Liver (tissue), 9 donors: Measurements from ENCODE around the gene EFHD1. TPM values are rescaled to one million over a fixed set of nuclear protein-coding genes. Genes with fewer than 3 reads are reported as not detected.

Experiments used
- DNase-seq: peaks from one replicate; pipeline ENCODE4 v3.0.0-alpha.2; 2017; ENCODE audit warnings: low spot score
- H3K27ac ChIP-seq, 2 donors: one replicate each; pipeline ENCODE4 v1.7.0; 2013; ENCODE audit warnings: inconsistent platforms in 2 of 2, low read length in 2 of 2, control low read depth in 1 of 2, low read depth in 1 of 2, mild to moderate bottlenecking in 1 of 2
- H3K27me3 ChIP-seq, 4 donors: one replicate each; pipeline versions ENCODE4 v1.6.1 to v1.7.0; 2013; ENCODE audit warnings: low read length in 3 of 4, inconsistent platforms in 1 of 4, mild to moderate bottlenecking in 1 of 4, moderate library complexity in 1 of 4; ENCODE audit not compliant: control insufficient read depth in 4 of 4, insufficient read depth in 4 of 4
- H3K36me3 ChIP-seq, 4 donors: one replicate each; pipeline versions ENCODE4 v1.6.1 to v1.7.0; 2013; ENCODE audit warnings: low read length in 3 of 4, mild to moderate bottlenecking in 3 of 4, low read depth in 1 of 4, moderate library complexity in 1 of 4; ENCODE audit not compliant: control insufficient read depth in 4 of 4, insufficient read depth in 3 of 4
- H3K4me1 ChIP-seq, 4 donors: one replicate each; pipeline versions ENCODE4 v1.6.1 to v1.7.0; 2013; ENCODE audit warnings: low read length in 3 of 4, mild to moderate bottlenecking in 3 of 4, moderate library complexity in 1 of 4; ENCODE audit not compliant: control insufficient read depth in 4 of 4, insufficient read depth in 4 of 4
- H3K4me3 ChIP-seq, 3 donors: one replicate each; pipeline versions ENCODE4 v1.6.1 to v1.7.0; 2013; ENCODE audit warnings: low read length in 3 of 3, control low read depth in 1 of 3, low read depth in 1 of 3, mild to moderate bottlenecking in 1 of 3
- H3K9ac ChIP-seq, 2 donors: one replicate each; pipeline ENCODE4 v1.7.0; 2013; ENCODE audit warnings: low read length in 2 of 2, mild to moderate bottlenecking in 2 of 2, moderate library complexity in 2 of 2, control low read depth in 1 of 2, low read depth in 1 of 2
- H3K9me3 ChIP-seq, 4 donors: one replicate each; pipeline versions ENCODE4 v1.6.1 to v1.7.0; 2013; ENCODE audit warnings: low read length in 3 of 4; ENCODE audit not compliant: control insufficient read depth in 4 of 4
- ATF3 ChIP-seq: IDR thresholded peaks from 2 replicates; pipeline ENCODE4 v1.6.1; 2016; ENCODE audit warnings: antibody characterized with exemption
- CTCF ChIP-seq: fragments of 150-350 bp; IDR thresholded peaks from 2 replicates; pipeline ENCODE4 v1.5.1; 2017; ENCODE audit warnings: improper control_type of control experiment, low read depth, low read length; ENCODE audit not compliant: missing input control
- EGR1 ChIP-seq, 2 donors: IDR thresholded peaks; 2 replicates each; pipeline ENCODE4 v1.6.1; 2016 to 2018; ENCODE audit warnings: antibody characterized with exemption in 2 of 2, low read depth in 2 of 2
- FOXA1 ChIP-seq: IDR thresholded peaks from 2 replicates; pipeline ENCODE4 v1.6.1; 2016; ENCODE audit warnings: antibody characterized with exemption
- FOXA2 ChIP-seq: IDR thresholded peaks from 2 replicates; pipeline ENCODE4 v1.6.1; 2016; ENCODE audit warnings: antibody characterized with exemption
- GABPA ChIP-seq, 2 donors: IDR thresholded peaks in 1 of 2; conservative IDR thresholded peaks in 1 of 2; 2 replicates each; pipeline ENCODE4 v1.6.1; 2016; ENCODE audit warnings: antibody characterized with exemption in 2 of 2, mild to moderate bottlenecking in 1 of 2, moderate library complexity in 1 of 2
- HNF4A ChIP-seq, 2 donors: conservative IDR thresholded peaks; 2 replicates each; pipeline ENCODE4 v1.6.1; 2016; ENCODE audit warnings: antibody characterized with exemption in 2 of 2, mild to moderate bottlenecking in 2 of 2
- HNF4G ChIP-seq: IDR thresholded peaks from 2 replicates; pipeline ENCODE4 v1.6.1; 2016; ENCODE audit warnings: antibody characterized with exemption
- JUND ChIP-seq, 2 donors: IDR thresholded peaks; 2 replicates each; pipeline ENCODE4 v1.6.1; 2016; ENCODE audit warnings: antibody characterized with exemption in 2 of 2
- MAX ChIP-seq: IDR thresholded peaks from 2 replicates; pipeline ENCODE4 v1.6.1; 2016; ENCODE audit warnings: antibody characterized with exemption
- NR2F2 ChIP-seq: IDR thresholded peaks from 2 replicates; pipeline ENCODE4 v1.6.1; 2016; ENCODE audit warnings: antibody characterized with exemption
- RAD21 ChIP-seq, 2 donors: IDR thresholded peaks; 2 replicates each; pipeline ENCODE4 v1.6.1; 2016; ENCODE audit warnings: antibody characterized with exemption in 2 of 2, mild to moderate bottlenecking in 2 of 2
- REST ChIP-seq: IDR thresholded peaks from 2 replicates; pipeline ENCODE4 v1.6.1; 2016; ENCODE audit warnings: antibody characterized with exemption, mild to moderate bottlenecking
- RXRA ChIP-seq, 2 donors: IDR thresholded peaks; 2 replicates each; pipeline ENCODE4 v1.6.1; 2017 to 2018; ENCODE audit warnings: antibody characterized with exemption in 2 of 2, mild to moderate bottlenecking in 1 of 2
- SP1 ChIP-seq: IDR thresholded peaks from 2 replicates; pipeline ENCODE4 v1.6.1; 2018; ENCODE audit warnings: antibody characterized with exemption, mild to moderate bottlenecking
- TAF1 ChIP-seq: conservative IDR thresholded peaks from 2 replicates; pipeline ENCODE4 v1.6.1; 2016; ENCODE audit warnings: antibody characterized with exemption, mild to moderate bottlenecking
- YY1 ChIP-seq: IDR thresholded peaks from 2 replicates; pipeline ENCODE4 v1.6.1; 2016; ENCODE audit warnings: antibody characterized with exemption, mild to moderate bottlenecking
- ZBTB33 ChIP-seq: IDR thresholded peaks from 2 replicates; pipeline ENCODE4 v1.6.1; 2016; ENCODE audit warnings: antibody characterized with exemption
- WGBS: extraction: QIAGEN DNeasy Blood & Tissue Kit; methylation state at CpG from one replicate; pipeline ENCODE4 v1.1.7; 2013; 5-methylcytosine and 5-hydroxymethylcytosine counted together
- polyA plus RNA-seq, 2 donors: library from polyadenylated mRNA; stranded (reverse) in 1 of 2; unstranded in 1 of 2; fragments of 200-250 nt in 1 of 2; fragments of >200 nt in 1 of 2; fragmentation: Nextera tagmentation in 1 of 2; extraction: Ambion mirVana in 1 of 2; gene quantifications; one replicate each; pipeline versions ENCODE4 v1.2.1 to v1.2.3, GENCODE V29; 2013 to 2015
- total RNA-seq, 2 donors: library from RNA; depleted of rRNA; stranded (reverse); fragments of >200 nt; gene quantifications; one replicate each; pipeline ENCODE4 v1.2.3, GENCODE V29; 2014
- donor health status: healthy.
- donor health status: healthy.
- donor health status: healthy.
- donor health status: healthy.
- donor health status: healthy.

EFHD1 gene
- total and polyA plus RNA-seq, 4 donors: 3.3 to 28.5 (median 10.3) TPM

DNA sequence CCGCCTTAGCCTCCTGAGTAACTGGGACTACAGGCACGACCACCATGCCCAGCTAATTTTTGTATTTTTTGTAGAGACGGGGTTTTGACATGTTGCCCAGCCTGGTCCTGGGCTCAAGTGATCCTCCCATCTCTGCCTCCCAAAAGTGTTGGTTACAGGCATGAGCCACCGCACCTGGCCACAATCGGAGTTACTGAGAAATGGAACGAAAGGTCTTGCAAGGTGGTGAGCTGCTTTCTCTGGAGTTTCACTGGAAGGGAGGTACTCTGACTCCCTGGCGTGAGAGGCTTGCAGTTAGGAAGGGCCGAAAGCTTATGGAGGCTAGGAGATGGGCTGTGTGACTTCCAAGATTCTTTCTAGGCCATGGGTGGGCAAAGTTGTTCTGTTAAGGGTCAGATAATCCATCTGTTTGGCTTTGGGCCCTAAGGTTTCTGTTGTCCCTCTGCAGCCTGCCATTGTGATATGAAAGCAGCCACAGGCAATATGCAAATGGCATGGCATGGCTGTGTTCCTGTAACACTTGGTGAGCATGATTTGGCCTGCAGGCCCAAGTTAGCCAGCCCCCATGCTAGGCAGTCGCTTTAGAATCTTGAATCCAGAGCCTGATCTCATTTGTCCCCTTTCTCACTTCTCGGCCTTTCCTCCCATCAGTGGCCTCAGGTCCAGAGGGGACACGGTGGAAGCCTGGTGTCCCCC lies 7.9 kb downstream of the EFHD1 start:
- no peak for DNase-seq
- Histone ChIP-seq H3K9me3 (no peaks in the 10 kb centered on the region), H3K36me3 (no peaks in the 10 kb centered on the region), H3K27me3 (no peaks in the 10 kb centered on the region), H3K4me1 (peaks cover 0 to 5% (median 2%) of the 10 kb centered on the region in 4 donors), H3K4me3 (no peak overlapping the region), H3K9ac (no peak overlapping the region), H3K27ac (no peak overlapping the region)
- WGBS: 97% methylated on average over 11 of the region's 11 CpGs
- TF ChIP-seq RXRA (IDR thresholded peaks at IDR 0.05): no peak
- TF ChIP-seq MAX: no peak
- no peak for TF ChIP-seq RAD21 (IDR thresholded peaks at IDR 0.05)
- no peak for TF ChIP-seq JUND (IDR thresholded peaks at IDR 0.05)
- no peak for TF ChIP-seq SP1
- no peak for TF ChIP-seq CTCF
- TF ChIP-seq FOXA2: no peak
- no peak for TF ChIP-seq HNF4A (conservative IDR thresholded peaks at IDR 0.05)
- TF ChIP-seq ZBTB33: no peak
- TF ChIP-seq ATF3: no peak
- no peak for TF ChIP-seq GABPA (IDR thresholded peaks at IDR 0.05 in 1 of 2, conservative IDR thresholded peaks at IDR 0.05 in 1 of 2)
- no peak for TF ChIP-seq FOXA1
- TF ChIP-seq NR2F2: no peak
- no peak for TF ChIP-seq YY1

GRCh38 chr2:232643147-232643425 lies 9.7 kb downstream of the EFHD1 start:
- peak overlapping the region in 1 of 2 donors; percentile 44 for H3K27ac ChIP-seq
- DNase-seq: no peak
- WGBS: 55% methylated on average over 3 of the region's 3 CpGs
- H3K4me1 ChIP-seq: peaks cover 0 to 10% (median 8%) of the 10 kb centered on the region in 4 donors
- no peaks in the 10 kb centered on the region for H3K9me3 ChIP-seq
- H3K27me3 ChIP-seq: no peaks in the 10 kb centered on the region
- no peak overlapping the region for H3K9ac ChIP-seq
- H3K36me3 ChIP-seq: no peaks in the 10 kb centered on the region
- H3K4me3 ChIP-seq: no peak overlapping the region
- peak in 1 of 2 donors; percentile 25 for TF ChIP-seq HNF4A (conservative IDR thresholded peaks at IDR 0.05)
- TF ChIP-seq ATF3: no peak
- TF ChIP-seq NR2F2: no peak
- TF ChIP-seq MAX: no peak
- TF ChIP-seq SP1: no peak
- TF ChIP-seq JUND (IDR thresholded peaks at IDR 0.05): no peak
- peak in 1 of 2 donors; percentile 45 for TF ChIP-seq RXRA (IDR thresholded peaks at IDR 0.05)
- TF ChIP-seq HNF4G: no peak
- TF ChIP-seq RAD21 (IDR thresholded peaks at IDR 0.05): no peak
- TF ChIP-seq FOXA2: no peak
- no peak for TF ChIP-seq REST
- no peak for TF ChIP-seq YY1
- TF ChIP-seq TAF1: no peak
- TF ChIP-seq EGR1 (IDR thresholded peaks at IDR 0.05; ENCODE audit: low read depth in 2 of 2): peak in 1 of 2 donors; percentile 55
